H1 (cell line): Measurements from ENCODE around the gene IRF7. TPM values are rescaled to one million over a fixed set of nuclear protein-coding genes. Genes with fewer than 3 reads are reported as not detected.

Experiments used
- CTCF ChIA-PET: fragments of 300-600 bp; sonication (Branson Sonifier 250); formaldehyde crosslinking; loops from one replicate; lab custom pipeline; 2021; ENCODE audit not compliant: partially characterized antibody; lab: Charles Lee
- POLR2A ChIA-PET: fragments of 300-600 bp; sonication (Branson Sonifier 250); formaldehyde crosslinking; loops from one replicate; lab custom pipeline; 2021; ENCODE audit warnings: inconsistent platforms; ENCODE audit not compliant: partially characterized antibody; lab: Charles Lee
- DNase-seq, 2 experiments: peaks; one replicate each; pipeline versions ENCODE4 v3.0.0 to v3.0.0-alpha.2; 2010 to 2022; ENCODE audit warnings: low spot score in 2 of 2, low read depth in 1 of 2, mixed read lengths in 1 of 2
- FAIRE-seq: peaks from 2 replicates; lab custom pipeline; 2011; peaks lifted over from hg19 to GRCh38; lab: Jason Lieb, UNC
- H2AFZ ChIP-seq: 2 replicates; pipeline ENCODE4 v1.8.1; 2012; ENCODE audit warnings: low read length, inconsistent platforms
- H2AK5ac ChIP-seq: 2 replicates; pipeline ENCODE4 v1.6.1; 2013; ENCODE audit warnings: low read depth, low read length
- H2BK120ac ChIP-seq: replicated peaks from 2 replicates; pipeline ENCODE3; 2013; ENCODE audit warnings: low read depth, low read length, inconsistent platforms
- H2BK12ac ChIP-seq: 2 replicates; pipeline ENCODE4 v1.6.1; 2013; ENCODE audit warnings: low read depth, low read length
- H2BK15ac ChIP-seq: 2 replicates; pipeline ENCODE4 v1.6.1; 2013; ENCODE audit warnings: low read length
- H2BK20ac ChIP-seq: 2 replicates; pipeline ENCODE4 v1.6.1; 2013; ENCODE audit warnings: low read length
- H2BK5ac ChIP-seq: 2 replicates; pipeline ENCODE4 v1.6.1; 2013; ENCODE audit warnings: low read depth, low read length
- H3K14ac ChIP-seq: 2 replicates; pipeline ENCODE4 v1.6.1; 2013; ENCODE audit warnings: inconsistent platforms; ENCODE audit not compliant: insufficient read length
- H3K18ac ChIP-seq: 2 replicates; pipeline ENCODE4 v1.6.1; 2013; ENCODE audit warnings: low read length; ENCODE audit errors: extremely low read depth
- H3K23ac ChIP-seq: 2 replicates; pipeline ENCODE4 v1.6.1; 2013; ENCODE audit warnings: inconsistent platforms; ENCODE audit not compliant: insufficient read length
- H3K23me2 ChIP-seq: 2 replicates; pipeline ENCODE4 v1.6.1; 2013; ENCODE audit warnings: low read depth, low read length
- H3K27ac ChIP-seq: 2 replicates; pipeline ENCODE4 v1.6.1; 2011; ENCODE audit warnings: low read depth, low read length, inconsistent platforms
- H3K27me3 ChIP-seq, 4 experiments: replicated peaks in 1 of 4; 1 replicate in 1 of 4; 2 replicates in 3 of 4; pipeline versions ENCODE4 v1.6.1 to v1.8.1; 2011 to 2013; ENCODE audit warnings: low read length in 3 of 4, mild to moderate bottlenecking in 3 of 4, inconsistent platforms in 2 of 4, mixed read lengths in 2 of 4, moderate library complexity in 1 of 4; ENCODE audit not compliant: control insufficient read depth in 3 of 4, insufficient read depth in 3 of 4; ENCODE audit errors: extremely low read depth in 1 of 4
- H3K36me3 ChIP-seq, 4 experiments: 2 replicates each; pipeline versions ENCODE4 v1.6.1 to v1.8.1; 2011 to 2013; ENCODE audit warnings: mild to moderate bottlenecking in 4 of 4, low read length in 3 of 4, moderate library complexity in 2 of 4, control low read depth in 1 of 4, inconsistent platforms in 1 of 4; ENCODE audit not compliant: insufficient read depth in 4 of 4, control insufficient read depth in 2 of 4
- H3K4ac ChIP-seq: replicated peaks from 2 replicates; pipeline ENCODE3; 2013; ENCODE audit warnings: low read length, low read depth, mixed read lengths, inconsistent platforms; ENCODE audit not compliant: insufficient read length
- H3K4me1 ChIP-seq, 4 experiments: replicated peaks in 1 of 4; 1 replicate in 1 of 4; 2 replicates in 3 of 4; pipeline versions ENCODE4 v1.6.1 to v1.8.1; 2011 to 2013; ENCODE audit warnings: low read length in 3 of 4, inconsistent platforms in 2 of 4, mixed read lengths in 1 of 4; ENCODE audit not compliant: insufficient read depth in 4 of 4, control insufficient read depth in 3 of 4
- H3K4me2 ChIP-seq, 2 experiments: 2 replicates each; pipeline versions ENCODE4 v1.6.1 to v1.8.1; 2011 to 2013; ENCODE audit warnings: low read depth in 2 of 2, low read length in 2 of 2, control low read depth in 1 of 2, inconsistent platforms in 1 of 2, mild to moderate bottlenecking in 1 of 2; ENCODE audit not compliant: insufficient read depth in 1 of 2
- H3K4me3 ChIP-seq, 4 experiments: fragments of 200-600, 300-600 bp in 1 of 4; sonication (generic), shearing (Covaris generic), sonication (Bioruptor Twin) in 1 of 4; 2 replicates each; pipeline versions ENCODE4 v1.5.1 to v1.8.1; 2011 to 2016; ENCODE audit warnings: low read length in 4 of 4, low read depth in 3 of 4, control low read depth in 2 of 4, inconsistent platforms in 2 of 4, mild to moderate bottlenecking in 2 of 4, mixed read lengths in 1 of 4, moderate library complexity in 1 of 4; ENCODE audit not compliant: insufficient read depth in 2 of 4; ENCODE audit errors: extremely low read depth in 1 of 4
- H3K56ac ChIP-seq: replicated peaks from 2 replicates; pipeline ENCODE3; 2013; ENCODE audit warnings: low read depth, mild to moderate bottlenecking, mixed read lengths, low read length, inconsistent platforms; ENCODE audit not compliant: insufficient read length
- H3K79me1 ChIP-seq: 2 replicates; pipeline ENCODE4 v1.6.1; 2013; ENCODE audit warnings: low read depth, low read length, control low read depth
- H3K79me2 ChIP-seq, 2 experiments: 2 replicates each; pipeline versions ENCODE4 v1.6.1 to v1.8.1; 2012 to 2013; ENCODE audit warnings: low read length in 2 of 2, mild to moderate bottlenecking in 2 of 2, inconsistent platforms in 1 of 2; ENCODE audit not compliant: insufficient read depth in 2 of 2, control insufficient read depth in 1 of 2
- H3K9ac ChIP-seq, 4 experiments: replicated peaks in 1 of 4; 1 replicate in 1 of 4; 2 replicates in 3 of 4; pipeline versions ENCODE4 v1.6.1 to v1.8.1; 2011 to 2013; ENCODE audit warnings: low read depth in 3 of 4, low read length in 3 of 4, control low read depth in 2 of 4, mild to moderate bottlenecking in 2 of 4, moderate library complexity in 2 of 4, inconsistent platforms in 1 of 4; ENCODE audit errors: extremely low read depth in 1 of 4
- H3K9me3 ChIP-seq, 2 experiments: 2 replicates each; pipeline versions ENCODE4 v1.6.1 to v1.8.1; 2012 to 2013; ENCODE audit warnings: mild to moderate bottlenecking in 2 of 2, moderate library complexity in 2 of 2, control low read depth in 1 of 2, inconsistent platforms in 1 of 2, low read depth in 1 of 2, low read length in 1 of 2, mixed read lengths in 1 of 2; ENCODE audit not compliant: insufficient read depth in 2 of 2
- H4K20me1 ChIP-seq, 2 experiments: replicated peaks in 1 of 2; 2 replicates each; pipeline versions ENCODE3 to v1.8.1; 2011 to 2013; ENCODE audit warnings: inconsistent platforms in 2 of 2, low read length in 2 of 2, mild to moderate bottlenecking in 1 of 2; ENCODE audit not compliant: insufficient read depth in 2 of 2, control insufficient read depth in 1 of 2
- H4K5ac ChIP-seq: 2 replicates; pipeline ENCODE4 v1.6.1; 2013; ENCODE audit warnings: low read length, low read depth, mixed read lengths, inconsistent platforms; ENCODE audit not compliant: insufficient read length
- H4K8ac ChIP-seq: 2 replicates; pipeline ENCODE4 v1.8.0; 2013; ENCODE audit warnings: mild to moderate bottlenecking, moderate library complexity, low read length, inconsistent platforms; ENCODE audit not compliant: insufficient read depth; ENCODE audit errors: extremely low read depth
- H4K91ac ChIP-seq: replicated peaks from 2 replicates; pipeline ENCODE3; 2013; ENCODE audit warnings: low read length, mixed read lengths, inconsistent platforms; ENCODE audit not compliant: insufficient read length
- E2F6 ChIP-seq: IDR thresholded peaks from 2 replicates; pipeline ENCODE4 v1.6.1; 2012; ENCODE audit warnings: inconsistent platforms
- HDAC6 ChIP-seq: IDR thresholded peaks from one replicate; pipeline ENCODE4 v1.7.1; 2012; ENCODE audit warnings: low read depth, mild to moderate bottlenecking, inconsistent platforms, low read length, moderate library complexity
- MAX ChIP-seq: IDR thresholded peaks from 2 replicates; pipeline ENCODE4 v1.6.1; 2012; ENCODE audit warnings: inconsistent platforms
- PHF8 ChIP-seq: fragments of 200-600 bp; sonication (generic); conservative IDR thresholded peaks from 2 replicates; pipeline ENCODE4 v1.7.1; 2012; ENCODE audit warnings: low read depth, mild to moderate bottlenecking, inconsistent platforms, low read length, moderate library complexity
- POU5F1 ChIP-seq: IDR thresholded peaks from 2 replicates; pipeline ENCODE4 v1.6.1; 2011; ENCODE audit warnings: low read depth, mild to moderate bottlenecking, low read length, moderate library complexity
- RFX5 ChIP-seq: IDR thresholded peaks from 2 replicates; pipeline ENCODE4 v1.6.1; 2011; ENCODE audit warnings: low read depth, low read length, improper control_type of control experiment, borderline replicate concordance
- SP2 ChIP-seq: IDR thresholded peaks from 2 replicates; pipeline ENCODE4 v1.6.1; 2012; ENCODE audit warnings: mild to moderate bottlenecking, low read length, inconsistent platforms
- SRF ChIP-seq: IDR thresholded peaks from 2 replicates; pipeline ENCODE4 v1.6.1; 2011; ENCODE audit warnings: mild to moderate bottlenecking, low read depth, low read length, moderate library complexity
- SUZ12 ChIP-seq: fragments of 200-600 bp; sonication (generic); IDR thresholded peaks from 2 replicates; pipeline ENCODE4 v1.6.1; 2012; ENCODE audit warnings: mild to moderate bottlenecking, inconsistent platforms, low read length, moderate library complexity, mixed read lengths
- TAF1 ChIP-seq: IDR thresholded peaks from 2 replicates; pipeline ENCODE4 v1.6.1; 2011; ENCODE audit warnings: mild to moderate bottlenecking, low read depth, low read length
- TBP ChIP-seq: IDR thresholded peaks from 2 replicates; pipeline ENCODE4 v1.6.1; 2011; ENCODE audit warnings: low read depth, low read length, improper control_type of control experiment
- YY1 ChIP-seq: IDR thresholded peaks from 2 replicates; pipeline ENCODE4 v1.6.1; 2011; ENCODE audit warnings: low read depth, mild to moderate bottlenecking, low read length
- WGBS, 2 experiments: shearing (Covaris generic) in 1 of 2; methylation state at CpG; one replicate each; pipeline versions ENCODE4 v1.1.6 to v1.1.7; 2013 to 2015; ENCODE audit warnings: low lambda C conversion rate in 2 of 2, mixed read lengths in 2 of 2, inconsistent platforms in 1 of 2, low coverage in 1 of 2, missing lambda C conversion rate in 1 of 2; ENCODE audit not compliant: insufficient replicate concordance in 2 of 2, insufficient coverage in 1 of 2, insufficient read length in 1 of 2; ENCODE audit errors: extremely low coverage in 1 of 2, missing lambda C conversion rate in 1 of 2; 5-methylcytosine and 5-hydroxymethylcytosine counted together
- polyA plus RNA-seq, 7 experiments: library from polyadenylated mRNA; depleted of rRNA in 3 of 7; stranded (reverse) in 5 of 7; unstranded in 2 of 7; fragments of >200 nt in 5 of 7; fragments of 200-250 nt in 2 of 7; gene quantifications; 1 replicate in 5 of 7; 2 replicates in 1 of 7; 4 replicates in 1 of 7; pipeline versions ENCODE4 v1.2.1 to v1.2.3, GENCODE V29; 2011 to 2013; ENCODE audit warnings: missing spikeins in 2 of 7, mixed read lengths in 2 of 7
- total RNA-seq: library from RNA; stranded (reverse); fragmentation: NEBNext Ultra II Directional; extraction: Animal tissue kit (Norgen Biotek cat#: 25700); gene quantifications from 2 replicates; pipeline ENCODE4 v1.2.1, GENCODE V29; 2021

Gene IRF7
- total and polyA plus RNA-seq, 2 of the 8 experiments (the other 6 are each of a cell fraction or from before 2014, with no cell fraction given) = 9.1 to 9.6 TPM

GRCh38 chr11:623999-624704, 8.4 kb upstream of the IRF7 start:
- Histone ChIP-seq H3K4ac (no peak overlapping the region), H4K5ac (no peak overlapping the region), H3K36me3 (no peaks in the 10 kb centered on the region), H3K27me3 (peaks cover 3 to 14% (median 10%) of the 10 kb centered on the region in 4 experiments; a peak in 6 of 7 replicates), H3K9ac (no peak overlapping the region), H3K23ac (no peak overlapping the region), H4K8ac (no peak overlapping the region), H3K79me2 (no peaks in the 10 kb centered on the region), H3K56ac (no peak overlapping the region), H3K18ac (no peak overlapping the region), H3K27ac (no peak overlapping the region), H2BK12ac (no peak overlapping the region), H4K20me1 (peaks cover 0 to 11% of the 10 kb centered on the region in 2 experiments), H3K4me2 (no peak overlapping the region), H3K4me1 (peaks cover 0 to 6% (median under 1%) of the 10 kb centered on the region in 4 experiments; a peak in 2 of 7 replicates), H2BK15ac (no peak overlapping the region), H2BK5ac (no peak overlapping the region), H2AK5ac (no peak overlapping the region), H3K14ac (no peak overlapping the region), H2BK120ac (no peak overlapping the region), H2AFZ (no peak overlapping the region), H3K79me1 (no peaks in the 10 kb centered on the region), H2BK20ac (no peak overlapping the region), H4K91ac (no peak overlapping the region), H3K4me3 (no peak overlapping the region), H3K9me3 (no peaks in the 10 kb centered on the region), H3K23me2 (no peaks in the 10 kb centered on the region; the same call in 1 of the 2 replicates)
- DNase-seq (no peak), FAIRE-seq (no peak)
- ChIA-PET POLR2A (interaction anchor here (0.6 to 2.8 kb wide), 6 partner anchors 15 to 185 kb away, joined by 3 to 10 read pairs (median 4); no protein-coding TSS in a partner anchor), CTCF (no interaction called here)
- WGBS, 2 experiments = 96% methylated on average over 22 of the region's 25 CpGs; no CpG with 5 or more reads in 1 of the 2 experiments
- TF ChIP-seq SP2 = no peak
- no peak for TF ChIP-seq E2F6
- no peak for TF ChIP-seq YY1
- no peak for TF ChIP-seq PHF8
- TF ChIP-seq MAX = no peak
- TF ChIP-seq TBP = no peak
- TF ChIP-seq HDAC6 = no peak
- TF ChIP-seq POU5F1 = no peak
- TF ChIP-seq RFX5 = no peak
- no peak for TF ChIP-seq SUZ12
- no peak for TF ChIP-seq TAF1
- TF ChIP-seq SRF = no peak
